ENCODE results near the gene WDR93. TPM values are rescaled to one million over a fixed set of nuclear protein-coding genes. Genes with fewer than 3 reads are reported as not detected.

Gene WDR93
- total and polyA plus RNA-seq, 8 donors = 0.20 to 2.1 (median 1.4) TPM

DNA sequence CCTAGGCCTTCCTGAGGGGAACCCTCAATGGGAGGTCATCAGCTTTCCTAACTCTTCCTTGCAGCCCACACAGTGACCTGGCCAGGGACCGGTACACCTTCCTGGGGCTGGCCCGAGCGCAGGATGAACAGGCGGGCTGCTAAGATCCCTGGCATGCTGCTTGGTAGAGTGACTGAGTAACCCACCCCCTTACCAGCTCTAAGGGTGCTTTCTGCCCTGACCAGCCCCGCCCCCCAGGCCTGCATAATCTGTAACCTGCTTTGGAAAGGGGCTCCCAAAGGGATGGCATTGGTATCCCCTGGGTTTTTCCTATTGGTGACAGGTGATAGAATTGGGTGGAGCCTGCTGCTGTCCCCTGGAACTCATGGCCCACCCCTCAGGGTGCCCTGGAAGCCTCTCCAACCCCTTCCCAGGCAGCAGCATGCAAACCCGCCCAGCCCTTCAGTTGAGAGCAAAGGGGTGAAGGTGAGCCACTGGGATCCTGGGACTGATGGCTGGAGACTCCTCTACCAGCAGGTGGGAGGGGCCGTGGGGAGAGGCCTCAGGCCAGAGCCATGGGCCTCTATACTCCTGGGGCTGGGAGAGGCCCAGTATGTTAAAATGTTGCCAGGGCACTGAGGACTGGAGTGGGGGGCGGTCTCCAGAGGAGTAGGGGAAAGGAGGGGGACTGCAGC lies 24.3 kb upstream of the WDR93 start:
- TF ChIP-seq CTCF (IDR thresholded peaks at IDR 0.05) = no peak
- H3K27ac ChIP-seq = peak overlapping the region in 1 of 2 donors; percentile 72
- intact Hi-C loops (cut with DNase I) = no loop called here
- peaks cover 0 to 20% of the 10 kb centered on the region in 2 donors for H3K27me3 ChIP-seq
- peaks cover 3 to 9% of the 10 kb centered on the region in 2 donors for H3K4me1 ChIP-seq
- ATAC-seq = peak; percentile 8
- DNase-seq = no peak
- peak overlapping the region in 1 of 2 donors; percentile 38 for H3K4me3 ChIP-seq
- H3K36me3 ChIP-seq = no peaks in the 10 kb centered on the region
- no peaks in the 10 kb centered on the region for H3K9me3 ChIP-seq

GRCh38 chr15:89666858-89667705 lies 23.5 kb upstream of the WDR93 start:
- intact Hi-C loops (cut with DNase I) = no loop called here
- ATAC-seq = no peak
- Histone ChIP-seq H3K9me3 (no peaks in the 10 kb centered on the region), H3K36me3 (no peaks in the 10 kb centered on the region), H3K27ac (no peak overlapping the region), H3K4me3 (no peak overlapping the region), H3K4me1 (peaks cover 3 to 9% of the 10 kb centered on the region in 2 donors), H3K27me3 (peaks cover 0 to 20% of the 10 kb centered on the region in 2 donors)
- TF ChIP-seq CTCF (IDR thresholded peaks at IDR 0.05) = no peak
- DNase-seq = no peak

GRCh38 chr15:89667706-89667960 lies 23.0 kb upstream of the WDR93 start:
- H3K27me3 ChIP-seq = peaks cover 0 to 20% of the 10 kb centered on the region in 2 donors
- ATAC-seq (no peak), DNase-seq (no peak)
- TF ChIP-seq CTCF (IDR thresholded peaks at IDR 0.05) = no peak
- no peaks in the 10 kb centered on the region for H3K36me3 ChIP-seq
- H3K9me3 ChIP-seq = no peaks in the 10 kb centered on the region
- no peak overlapping the region for H3K27ac ChIP-seq
- H3K4me3 ChIP-seq = no peak overlapping the region
- H3K4me1 ChIP-seq = peaks cover 2 to 9% of the 10 kb centered on the region in 2 donors
- intact Hi-C loops (cut with DNase I) = no loop called here

- intact Hi-C loops (cut with DNase I) = no loop called here
Measured at GRCh38 chr15:89668171-89668570, 22.4 kb upstream of the WDR93 start.

More at GRCh38 chr15:89668171-89668570, 22.4 kb upstream of the WDR93 start:
- Histone ChIP-seq H3K4me3 (no peak overlapping the region), H3K27ac (no peak overlapping the region), H3K4me1 (peaks cover 0 to 9% of the 10 kb centered on the region in 2 donors), H3K36me3 (no peaks in the 10 kb centered on the region), H3K27me3 (peaks cover 0 to 20% of the 10 kb centered on the region in 2 donors), H3K9me3 (no peaks in the 10 kb centered on the region)
- DNase-seq (no peak), ATAC-seq (no peak)
- no peak for TF ChIP-seq CTCF (IDR thresholded peaks at IDR 0.05)
